ENCODE data around the gene CRYBB2.
"Not testable (repeated sequence)": the region's sequence is repeated elsewhere in the genome, so short reads cannot be mapped to it uniquely, and the experiment has no call there.

Gene CRYBB2

GRCh38 chr22:25219211-25219689, at the start of gene CRYBB2:
Gene CRYBB2, plus strand, starts transcription at chr22:25219639. Its CDS starts 1,791 bp downstream, at chr22:25221430.
- DNase-seq (ENCODE audit: low read depth): no peak

GRCh38 chr22:25170426-25170980, 48.9 kb upstream of the CRYBB2 start:
- no peak for DNase-seq (ENCODE audit: low read depth)

GRCh38 chr22:25172153-25172552, 47.3 kb upstream of the CRYBB2 start:
- DNase-seq (ENCODE audit: low read depth): peak; percentile 20

- no peak for DNase-seq (ENCODE audit: low read depth)
These were observed 45.1 kb upstream of the CRYBB2 start for GRCh38 chr22:25174156-25174887.

DNA sequence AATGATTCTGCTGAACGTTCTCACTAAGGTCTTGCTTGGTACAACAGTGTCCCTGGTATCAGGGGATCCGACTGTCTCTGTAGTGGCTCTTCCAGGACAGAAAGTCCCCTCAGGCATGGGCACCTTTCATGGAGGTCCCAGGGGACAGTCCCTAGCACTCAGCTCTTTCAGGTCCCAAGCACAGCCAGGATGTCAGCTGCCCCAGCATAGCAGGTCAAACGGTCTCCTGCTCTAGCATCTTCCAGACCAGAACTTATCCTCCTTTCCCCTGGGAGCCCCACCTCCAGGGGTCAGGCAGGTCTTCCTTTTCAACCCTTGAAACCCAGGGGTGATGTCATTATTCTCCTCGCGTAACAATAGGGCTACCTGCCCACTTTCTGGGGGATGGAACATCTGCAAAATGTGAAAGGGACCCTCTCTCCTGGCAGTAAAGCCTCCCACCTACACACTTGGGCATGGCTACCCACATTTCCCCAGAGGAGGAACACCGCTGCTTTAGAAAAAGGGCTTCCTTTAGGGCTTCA, 44.5 kb upstream of the CRYBB2 start:
- DNase-seq (ENCODE audit: low read depth): no peak

- DNase-seq (ENCODE audit: low read depth): no peak
These were observed 43.3 kb upstream of the CRYBB2 start for GRCh38 chr22:25176175-25176574.

DNA sequence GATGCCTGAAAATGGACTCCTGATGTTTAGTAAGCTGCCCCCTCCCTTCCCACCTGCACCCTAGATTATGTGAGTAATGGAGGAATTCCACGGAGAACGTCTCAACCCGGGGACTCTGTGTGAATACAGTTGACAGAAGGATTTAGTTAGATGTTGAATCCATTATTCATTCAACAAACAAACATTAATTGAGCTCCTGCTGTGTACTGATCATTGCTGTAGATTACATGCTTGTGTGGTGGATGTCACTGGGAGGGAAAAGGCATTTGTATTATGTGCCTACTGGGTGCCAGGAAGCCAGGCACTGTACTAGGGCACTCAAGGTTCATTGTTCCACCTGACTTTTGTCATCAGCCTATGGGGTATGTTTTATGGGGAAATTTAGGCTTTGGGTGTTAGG, 42.6 kb upstream of the CRYBB2 start:
- DNase-seq (ENCODE audit: low read depth): no peak

DNA sequence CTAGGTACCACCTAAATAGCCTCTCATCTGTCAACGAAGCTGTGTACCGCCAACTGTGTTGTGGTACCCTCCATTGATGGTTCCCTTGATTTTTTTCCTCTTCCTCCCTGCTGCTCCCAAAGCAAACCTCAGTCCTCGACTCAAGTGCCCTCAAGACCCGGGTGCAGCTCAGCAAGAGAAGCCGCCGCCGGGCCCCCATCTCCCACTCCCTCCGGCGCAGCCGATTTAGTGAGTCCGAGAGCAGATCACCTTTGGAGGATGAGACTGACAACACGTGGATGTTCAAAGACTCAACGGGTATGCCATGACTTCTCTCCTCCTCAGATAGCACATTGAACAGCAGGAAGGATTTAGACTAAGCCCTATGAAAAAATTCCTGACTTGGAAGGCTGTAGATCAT, 42.2 kb upstream of the CRYBB2 start:
- DNase-seq (ENCODE audit: low read depth): no peak

GRCh38 chr22:25177895-25178294, 41.5 kb upstream of the CRYBB2 start:
- no peak for DNase-seq (ENCODE audit: low read depth)

DNA sequence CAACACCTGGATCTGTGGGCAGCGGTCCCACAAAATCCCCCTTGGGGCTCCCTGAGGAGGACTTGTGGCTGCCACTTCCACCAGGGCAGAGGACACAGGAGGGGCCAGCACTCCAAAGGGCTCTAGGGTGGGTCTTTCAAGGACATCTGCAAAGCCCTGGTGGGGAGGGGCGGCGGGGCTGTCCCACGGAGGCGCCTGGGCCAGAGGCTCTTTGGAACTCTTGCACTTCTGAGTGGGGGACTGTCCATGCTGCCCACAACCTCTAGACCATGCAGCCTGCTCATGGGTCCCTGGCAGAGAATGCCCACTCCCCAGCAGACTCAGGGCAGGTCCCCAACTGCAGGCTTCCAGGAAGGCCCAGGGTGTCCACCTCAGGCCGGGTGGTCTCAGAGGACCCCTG, 41.1 kb upstream of the CRYBB2 start:
- not testable (repeated sequence) for DNase-seq (ENCODE audit: low read depth)

GRCh38 chr22:25178869-25179631, 40.4 kb upstream of the CRYBB2 start:
- DNase-seq (ENCODE audit: low read depth): not testable (repeated sequence)

DNA sequence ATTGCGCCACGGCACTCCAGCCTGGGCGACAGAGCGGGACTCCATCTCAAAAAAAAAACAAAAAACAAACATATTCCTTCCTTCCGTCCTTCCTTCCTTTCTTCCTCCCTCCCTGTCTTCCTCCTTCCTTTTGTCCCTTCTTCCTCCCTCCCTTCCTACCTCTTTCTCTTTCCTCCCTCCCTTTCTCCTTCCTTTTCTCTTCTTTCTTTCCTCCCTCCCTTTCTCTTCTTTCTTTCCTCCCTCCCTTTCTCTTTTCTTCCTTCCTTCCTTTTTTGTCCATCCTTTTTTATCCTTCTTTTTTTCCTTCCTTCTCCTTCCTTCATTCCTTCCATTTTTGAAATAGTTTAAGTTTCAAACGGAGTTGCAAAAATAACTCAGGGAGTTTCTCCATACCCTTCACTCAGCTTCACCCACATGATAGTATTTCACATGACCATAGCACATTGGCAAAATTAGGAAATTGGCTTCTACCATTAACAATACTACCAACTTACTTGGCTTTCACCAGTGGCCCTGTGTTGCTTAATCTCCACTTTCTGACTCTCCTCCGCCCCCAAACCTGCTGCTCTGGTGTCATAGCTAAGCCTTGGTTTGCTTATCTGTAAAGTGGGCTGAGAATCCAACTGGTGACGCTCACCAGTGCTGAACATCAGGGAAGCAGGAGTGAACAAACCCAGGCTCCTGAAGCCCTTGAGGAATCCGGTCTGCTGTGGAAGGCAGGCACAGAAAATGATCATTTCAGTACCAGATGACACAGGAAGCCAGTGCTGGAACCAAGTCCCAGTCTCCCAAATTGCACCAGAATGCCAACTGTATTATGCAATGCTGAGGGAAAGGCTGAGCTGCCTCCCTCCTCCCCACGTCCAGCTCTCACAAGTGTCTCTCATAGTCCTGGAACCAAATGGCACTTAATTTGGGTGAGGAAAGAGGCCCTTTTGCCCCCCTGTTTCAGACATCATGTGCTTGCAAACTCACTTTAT, 37.0 kb upstream of the CRYBB2 start:
- DNase-seq (ENCODE audit: low read depth): no peak

DNA sequence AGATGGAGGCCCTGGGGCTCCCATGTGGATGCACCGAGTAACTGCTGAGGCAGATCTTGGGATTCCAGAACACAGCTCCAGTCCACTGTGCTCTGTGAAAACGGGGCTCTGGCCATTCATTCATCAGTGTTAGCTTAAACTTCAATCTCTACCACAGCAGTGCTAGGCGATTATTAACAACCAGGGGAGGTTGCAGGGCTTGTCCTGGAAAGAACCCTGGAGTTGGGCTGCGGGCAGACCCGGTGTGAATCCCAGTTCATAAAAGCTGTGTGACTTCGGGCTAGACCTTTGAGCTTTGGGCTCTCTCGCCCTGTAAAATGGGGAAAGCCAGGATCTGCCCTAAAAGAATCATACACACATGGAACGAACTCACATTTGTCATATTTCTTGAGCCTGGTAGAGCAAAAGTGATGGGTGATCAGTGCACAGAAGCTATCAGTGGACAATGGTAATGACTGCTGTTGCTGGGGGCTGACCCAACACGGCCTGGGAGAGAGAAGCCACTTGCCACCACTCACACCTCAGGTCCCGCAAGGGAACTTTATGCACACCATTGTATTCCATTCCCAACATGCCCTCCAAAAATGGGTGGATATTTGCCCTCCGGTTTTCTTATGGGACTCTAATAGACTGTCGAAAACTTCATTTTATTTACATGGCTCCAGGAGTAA, 35.4 kb upstream of the CRYBB2 start:
- no peak for DNase-seq (ENCODE audit: low read depth)

DNA sequence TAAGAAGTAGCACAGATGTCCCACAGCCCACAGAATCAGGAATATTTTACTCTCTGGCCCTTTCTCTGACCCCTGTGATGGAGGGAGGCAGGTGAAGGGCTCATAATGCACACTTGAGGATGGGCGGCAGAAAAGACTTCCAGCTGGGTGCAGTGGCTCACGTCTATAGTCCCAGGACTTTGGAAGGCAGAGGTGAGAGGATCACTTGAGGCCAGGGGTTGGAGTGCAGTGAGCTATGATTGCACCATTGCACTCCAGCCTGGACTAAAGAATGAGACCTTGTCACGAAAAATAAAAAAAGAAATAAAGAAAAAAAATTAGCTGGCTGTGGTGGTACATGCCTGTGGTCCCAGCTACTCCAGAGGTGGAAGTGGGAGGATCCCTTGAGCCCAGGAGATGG, 33.3 kb upstream of the CRYBB2 start:
- no peak for DNase-seq (ENCODE audit: low read depth)

DNA sequence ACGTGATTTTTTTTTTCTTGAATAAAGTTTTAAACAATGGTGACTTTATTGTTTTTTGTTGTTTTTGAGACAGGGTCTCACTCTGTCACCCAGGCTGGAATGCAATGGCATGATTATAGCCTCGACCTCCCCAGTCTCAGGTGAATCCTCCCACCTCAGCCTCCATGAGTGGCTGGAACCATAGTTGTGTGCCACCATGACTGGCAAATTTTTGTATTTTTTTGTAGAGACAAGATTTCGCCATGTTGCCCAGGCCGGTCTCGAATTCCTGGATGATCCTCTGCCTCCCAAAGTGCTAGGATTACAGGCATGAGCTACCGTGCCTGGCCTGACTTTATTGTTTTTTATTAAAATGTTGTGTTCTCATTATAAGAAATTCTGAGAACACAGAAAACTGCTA, 32.0 kb upstream of the CRYBB2 start:
- DNase-seq (ENCODE audit: low read depth): no peak

- no peak for DNase-seq (ENCODE audit: low read depth)
These were observed 27.0 kb upstream of the CRYBB2 start for GRCh38 chr22:25192406-25192805.

DNA sequence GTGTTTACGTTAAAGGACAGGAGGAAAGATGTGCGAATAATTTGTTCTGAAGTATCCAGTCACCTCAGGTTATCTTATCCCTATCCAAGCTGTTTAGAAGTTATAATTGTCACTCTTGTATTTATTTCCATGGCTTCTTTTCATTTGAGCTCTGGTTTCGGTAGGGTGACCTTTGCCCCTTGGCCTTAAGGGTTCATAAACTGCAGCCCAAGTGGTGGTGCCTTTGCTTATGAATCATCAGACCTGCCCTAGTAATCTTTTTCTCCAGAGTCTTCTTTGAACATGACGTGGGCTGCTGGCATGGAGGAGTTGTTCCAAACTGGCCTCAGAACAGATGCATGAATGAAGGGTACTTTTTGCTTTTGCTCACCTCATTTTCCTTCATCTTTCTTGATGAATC, 26.3 kb upstream of the CRYBB2 start:
- DNase-seq (ENCODE audit: low read depth): no peak

- no peak for DNase-seq (ENCODE audit: low read depth)
These were observed 25.9 kb upstream of the CRYBB2 start for GRCh38 chr22:25193548-25193947.

- DNase-seq (ENCODE audit: low read depth): no peak
These were observed 23.1 kb upstream of the CRYBB2 start for GRCh38 chr22:25196326-25196725.

DNA sequence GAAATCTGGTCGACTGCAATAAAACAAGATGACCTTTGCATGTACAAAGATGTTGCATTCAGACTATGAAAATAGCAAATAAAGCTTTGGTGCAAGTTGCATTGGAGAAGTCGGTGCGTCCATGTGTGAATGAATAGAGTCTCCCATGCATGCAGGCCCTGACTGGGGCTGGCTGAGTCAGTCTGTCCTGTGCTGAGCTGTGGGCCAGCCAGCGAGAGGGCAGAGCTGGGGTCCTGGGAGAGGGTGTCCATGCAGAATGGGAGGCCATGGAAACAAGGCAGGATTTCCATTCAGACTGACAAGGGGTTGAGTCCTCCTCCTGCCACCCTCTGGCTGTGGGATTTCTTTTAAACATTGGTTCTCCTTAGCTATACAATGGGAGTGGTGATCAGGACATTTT, 22.1 kb upstream of the CRYBB2 start:
- no peak for DNase-seq (ENCODE audit: low read depth)

Data from activated T-cell treated with anti-CD3 and anti-CD28 coated beads for 24 hours (primary cell).